ENCODE measurements around the gene GRIK4. TPM values are rescaled to one million over a fixed set of nuclear protein-coding genes. Genes with fewer than 3 reads are reported as not detected.

GRIK4 gene
- polyA plus RNA-seq, 2 donors: 0.09 to 0.12 TPM

- Histone ChIP-seq H3K36me3 (ENCODE audit: control insufficient read depth in 2 of 2, insufficient read depth in 2 of 2, low read length in 1 of 2) (no peaks in the 10 kb centered on the region), H3K27ac (ENCODE audit: low read depth in 2 of 2, low read length in 1 of 2) (no peak overlapping the region), H3K4me3 (ENCODE audit: low read depth in 1 of 2, low read length in 2 of 2) (no peak overlapping the region), H3K4me1 (ENCODE audit: control insufficient read depth in 2 of 2, insufficient read depth in 2 of 2, low read length in 1 of 2) (no peaks in the 10 kb centered on the region), H3K9me3 (ENCODE audit: control insufficient read depth in 2 of 2, insufficient read depth in 1 of 2, low read depth in 1 of 2, low read length in 1 of 2) (no peaks in the 10 kb centered on the region), H3K27me3 (ENCODE audit: control insufficient read depth in 1 of 2, insufficient read depth in 2 of 2, low read length in 2 of 2) (no peaks in the 10 kb centered on the region)
- 47 to 64% methylated on average over 12 of the region's 12 CpGs for WGBS, 2 donors
These were observed 11.6 kb downstream of the GRIK4 start for GRCh38 chr11:120523196-120523595.

- Histone ChIP-seq H3K4me3 (ENCODE audit: low read depth in 1 of 2, low read length in 2 of 2) (no peak overlapping the region), H3K27me3 (ENCODE audit: control insufficient read depth in 1 of 2, insufficient read depth in 2 of 2, low read length in 2 of 2) (no peaks in the 10 kb centered on the region), H3K36me3 (ENCODE audit: control insufficient read depth in 2 of 2, insufficient read depth in 2 of 2, low read length in 1 of 2) (no peaks in the 10 kb centered on the region), H3K9me3 (ENCODE audit: control insufficient read depth in 2 of 2, insufficient read depth in 1 of 2, low read depth in 1 of 2, low read length in 1 of 2) (peaks cover 0 to 3% of the 10 kb centered on the region in 2 donors), H3K27ac (ENCODE audit: low read depth in 2 of 2, low read length in 1 of 2) (no peak overlapping the region), H3K4me1 (ENCODE audit: control insufficient read depth in 2 of 2, insufficient read depth in 2 of 2, low read length in 1 of 2) (no peaks in the 10 kb centered on the region)
- 90 to 91% methylated on average over 9 of the region's 9 CpGs for WGBS, 2 donors
These were observed 13.1 kb downstream of the GRIK4 start for GRCh38 chr11:120524536-120525085.

GRCh38 chr11:120525261-120526171 lies 14.0 kb downstream of the GRIK4 start:
- Histone ChIP-seq H3K27ac (ENCODE audit: low read depth in 2 of 2, low read length in 1 of 2) (no peak overlapping the region), H3K9me3 (ENCODE audit: control insufficient read depth in 2 of 2, insufficient read depth in 1 of 2, low read depth in 1 of 2, low read length in 1 of 2) (peaks cover 0 to 3% of the 10 kb centered on the region in 2 donors), H3K27me3 (ENCODE audit: control insufficient read depth in 1 of 2, insufficient read depth in 2 of 2, low read length in 2 of 2) (no peaks in the 10 kb centered on the region), H3K4me1 (ENCODE audit: control insufficient read depth in 2 of 2, insufficient read depth in 2 of 2, low read length in 1 of 2) (no peaks in the 10 kb centered on the region), H3K36me3 (ENCODE audit: control insufficient read depth in 2 of 2, insufficient read depth in 2 of 2, low read length in 1 of 2) (no peaks in the 10 kb centered on the region), H3K4me3 (ENCODE audit: low read depth in 1 of 2, low read length in 2 of 2) (no peak overlapping the region)
- WGBS, 2 donors: 67 to 84% methylated on average over 16 of the region's 16 CpGs

- no peaks in the 10 kb centered on the region for H3K36me3 ChIP-seq (ENCODE audit: control insufficient read depth in 2 of 2, insufficient read depth in 2 of 2, low read length in 1 of 2)
- H3K4me1 ChIP-seq (ENCODE audit: control insufficient read depth in 2 of 2, insufficient read depth in 2 of 2, low read length in 1 of 2): no peaks in the 10 kb centered on the region
- peaks cover 0 to 3% of the 10 kb centered on the region in 2 donors for H3K9me3 ChIP-seq (ENCODE audit: control insufficient read depth in 2 of 2, insufficient read depth in 1 of 2, low read depth in 1 of 2, low read length in 1 of 2)
- H3K27me3 ChIP-seq (ENCODE audit: control insufficient read depth in 1 of 2, insufficient read depth in 2 of 2, low read length in 2 of 2): no peaks in the 10 kb centered on the region
- no peak overlapping the region for H3K4me3 ChIP-seq (ENCODE audit: low read depth in 1 of 2, low read length in 2 of 2)
- WGBS, 2 donors: 81 to 90% methylated on average over 10 of the region's 10 CpGs
- H3K27ac ChIP-seq (ENCODE audit: low read depth in 2 of 2, low read length in 1 of 2): no peak overlapping the region
These were observed 14.7 kb downstream of the GRIK4 start for GRCh38 chr11:120526241-120526640.

- Histone ChIP-seq H3K27ac (ENCODE audit: low read depth in 2 of 2, low read length in 1 of 2) (no peak overlapping the region), H3K4me3 (ENCODE audit: low read depth in 1 of 2, low read length in 2 of 2) (no peak overlapping the region), H3K27me3 (ENCODE audit: control insufficient read depth in 1 of 2, insufficient read depth in 2 of 2, low read length in 2 of 2) (no peaks in the 10 kb centered on the region), H3K4me1 (ENCODE audit: control insufficient read depth in 2 of 2, insufficient read depth in 2 of 2, low read length in 1 of 2) (peaks cover 0 to 2% of the 10 kb centered on the region in 2 donors), H3K36me3 (ENCODE audit: control insufficient read depth in 2 of 2, insufficient read depth in 2 of 2, low read length in 1 of 2) (no peaks in the 10 kb centered on the region), H3K9me3 (ENCODE audit: control insufficient read depth in 2 of 2, insufficient read depth in 1 of 2, low read depth in 1 of 2, low read length in 1 of 2) (peaks cover 0 to 3% of the 10 kb centered on the region in 2 donors)
- 25 to 32% methylated on average over 16 of the region's 16 CpGs for WGBS, 2 donors
These were observed 15.7 kb downstream of the GRIK4 start for GRCh38 chr11:120527111-120527761.

- H3K4me3 ChIP-seq (ENCODE audit: low read depth in 1 of 2, low read length in 2 of 2): no peak overlapping the region
- no peak overlapping the region for H3K27ac ChIP-seq (ENCODE audit: low read depth in 2 of 2, low read length in 1 of 2)
- no peaks in the 10 kb centered on the region for H3K36me3 ChIP-seq (ENCODE audit: control insufficient read depth in 2 of 2, insufficient read depth in 2 of 2, low read length in 1 of 2)
- peaks cover 0 to 3% of the 10 kb centered on the region in 2 donors for H3K9me3 ChIP-seq (ENCODE audit: control insufficient read depth in 2 of 2, insufficient read depth in 1 of 2, low read depth in 1 of 2, low read length in 1 of 2)
- WGBS, 2 donors: 88 to 91% methylated on average over 4 of the region's 4 CpGs
- H3K27me3 ChIP-seq (ENCODE audit: control insufficient read depth in 1 of 2, insufficient read depth in 2 of 2, low read length in 2 of 2): no peaks in the 10 kb centered on the region
- peaks cover 0 to 2% of the 10 kb centered on the region in 2 donors for H3K4me1 ChIP-seq (ENCODE audit: control insufficient read depth in 2 of 2, insufficient read depth in 2 of 2, low read length in 1 of 2)
These were observed 17.2 kb downstream of the GRIK4 start for GRCh38 chr11:120528749-120529148.

- Histone ChIP-seq H3K27ac (ENCODE audit: low read depth in 2 of 2, low read length in 1 of 2) (no peak overlapping the region), H3K27me3 (ENCODE audit: control insufficient read depth in 1 of 2, insufficient read depth in 2 of 2, low read length in 2 of 2) (no peaks in the 10 kb centered on the region), H3K36me3 (ENCODE audit: control insufficient read depth in 2 of 2, insufficient read depth in 2 of 2, low read length in 1 of 2) (no peaks in the 10 kb centered on the region), H3K4me3 (ENCODE audit: low read depth in 1 of 2, low read length in 2 of 2) (no peak overlapping the region), H3K4me1 (ENCODE audit: control insufficient read depth in 2 of 2, insufficient read depth in 2 of 2, low read length in 1 of 2) (peaks cover 0 to 2% of the 10 kb centered on the region in 2 donors), H3K9me3 (ENCODE audit: control insufficient read depth in 2 of 2, insufficient read depth in 1 of 2, low read depth in 1 of 2, low read length in 1 of 2) (peaks cover 0 to 3% of the 10 kb centered on the region in 2 donors)
- 88 to 89% methylated on average over 7 of the region's 7 CpGs for WGBS, 2 donors
These were observed 17.7 kb downstream of the GRIK4 start for GRCh38 chr11:120529214-120529613.

- Histone ChIP-seq H3K9me3 (ENCODE audit: control insufficient read depth in 2 of 2, insufficient read depth in 1 of 2, low read depth in 1 of 2, low read length in 1 of 2) (peaks cover 0 to 3% of the 10 kb centered on the region in 2 donors), H3K36me3 (ENCODE audit: control insufficient read depth in 2 of 2, insufficient read depth in 2 of 2, low read length in 1 of 2) (no peaks in the 10 kb centered on the region), H3K27ac (ENCODE audit: low read depth in 2 of 2, low read length in 1 of 2) (no peak overlapping the region), H3K4me1 (ENCODE audit: control insufficient read depth in 2 of 2, insufficient read depth in 2 of 2, low read length in 1 of 2) (peaks cover 0 to 2% of the 10 kb centered on the region in 2 donors), H3K27me3 (ENCODE audit: control insufficient read depth in 1 of 2, insufficient read depth in 2 of 2, low read length in 2 of 2) (no peaks in the 10 kb centered on the region), H3K4me3 (ENCODE audit: low read depth in 1 of 2, low read length in 2 of 2) (no peak overlapping the region)
- WGBS, 2 donors: 60 to 70% methylated on average over 6 of the region's 6 CpGs
These were observed 18.4 kb downstream of the GRIK4 start for GRCh38 chr11:120529911-120530310.

- Histone ChIP-seq H3K36me3 (ENCODE audit: control insufficient read depth in 2 of 2, insufficient read depth in 2 of 2, low read length in 1 of 2) (no peaks in the 10 kb centered on the region), H3K4me1 (ENCODE audit: control insufficient read depth in 2 of 2, insufficient read depth in 2 of 2, low read length in 1 of 2) (peaks cover 0 to 2% of the 10 kb centered on the region in 2 donors), H3K4me3 (ENCODE audit: low read depth in 1 of 2, low read length in 2 of 2) (no peak overlapping the region), H3K27ac (ENCODE audit: low read depth in 2 of 2, low read length in 1 of 2) (no peak overlapping the region), H3K27me3 (ENCODE audit: control insufficient read depth in 1 of 2, insufficient read depth in 2 of 2, low read length in 2 of 2) (no peaks in the 10 kb centered on the region), H3K9me3 (ENCODE audit: control insufficient read depth in 2 of 2, insufficient read depth in 1 of 2, low read depth in 1 of 2, low read length in 1 of 2) (peaks cover 0 to 3% of the 10 kb centered on the region in 2 donors)
- 52 to 54% methylated on average over 16 of the region's 16 CpGs for WGBS, 2 donors
These were observed 20.7 kb downstream of the GRIK4 start for GRCh38 chr11:120532082-120532831.
